Dermis microvascular lymphatic vessel endothelial cell (primary cell): ENCODE data around the gene ATP11A. TPM values are rescaled to one million over a fixed set of nuclear protein-coding genes. Genes with fewer than 3 reads are reported as not detected.
"Not testable (repeated sequence)": the region's sequence is repeated elsewhere in the genome, so short reads cannot be mapped to it uniquely, and the experiment has no call there.

Experiments
- DNase-seq, 2 donors: peaks; one replicate each; pipeline versions ENCODE4 v3.0.0 to v3.0.0-alpha.2; 2010; ENCODE audit warnings: low read depth in 2 of 2
- total RNA-seq: library from RNA; depleted of rRNA; stranded (reverse); fragments of >200 nt; gene quantifications from 2 replicates; pipeline ENCODE4 v1.2.1, GENCODE V29; 2014

Gene ATP11A
- total RNA-seq, 1 donor from 2014 or later: 11.2 TPM

DNA sequence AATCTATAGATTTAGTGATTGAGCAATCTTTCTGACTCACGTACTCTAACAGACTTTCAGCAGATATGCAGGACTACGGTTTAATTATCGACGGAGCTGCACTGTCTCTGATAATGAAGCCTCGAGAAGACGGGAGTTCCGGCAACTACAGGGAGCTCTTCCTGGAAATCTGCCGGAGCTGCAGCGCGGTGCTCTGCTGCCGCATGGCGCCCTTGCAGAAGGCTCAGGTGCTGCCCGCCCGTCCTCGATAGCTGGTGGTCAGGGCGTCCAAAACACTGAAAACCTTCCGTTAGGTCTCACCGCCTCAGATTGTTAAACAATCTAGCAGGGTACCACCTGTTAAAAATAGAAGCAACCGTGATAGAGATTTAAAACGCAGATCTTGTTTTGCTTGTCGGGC, 166.0 kb downstream of the ATP11A start:
- no peak for DNase-seq

DNA sequence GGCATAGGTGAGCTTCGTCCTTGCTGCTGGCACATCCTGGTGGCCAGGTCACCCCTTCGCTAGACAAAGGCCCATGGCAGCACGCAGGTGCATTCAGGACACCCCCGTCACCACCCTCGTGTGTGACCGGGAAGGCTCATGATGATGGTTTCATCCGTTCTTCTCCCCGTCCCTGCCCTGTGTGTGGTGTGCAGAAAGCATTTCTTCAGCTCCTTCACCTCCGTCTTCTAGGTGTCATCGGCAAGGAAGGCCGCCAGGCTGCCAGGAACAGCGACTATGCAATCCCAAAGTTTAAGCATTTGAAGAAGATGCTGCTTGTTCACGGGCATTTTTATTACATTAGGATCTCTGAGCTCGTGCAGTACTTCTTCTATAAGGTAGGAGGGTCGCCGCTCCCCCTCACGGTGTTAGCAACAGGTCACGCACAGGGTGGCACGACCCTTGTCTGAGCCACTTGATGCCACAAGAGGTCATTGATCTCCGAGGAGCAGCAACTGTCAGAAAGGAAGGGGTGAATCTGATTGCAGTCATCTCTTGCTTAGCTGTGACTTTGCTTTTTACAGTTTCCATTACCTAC, 168.2 kb downstream of the ATP11A start:
- DNase-seq: no peak

DNA sequence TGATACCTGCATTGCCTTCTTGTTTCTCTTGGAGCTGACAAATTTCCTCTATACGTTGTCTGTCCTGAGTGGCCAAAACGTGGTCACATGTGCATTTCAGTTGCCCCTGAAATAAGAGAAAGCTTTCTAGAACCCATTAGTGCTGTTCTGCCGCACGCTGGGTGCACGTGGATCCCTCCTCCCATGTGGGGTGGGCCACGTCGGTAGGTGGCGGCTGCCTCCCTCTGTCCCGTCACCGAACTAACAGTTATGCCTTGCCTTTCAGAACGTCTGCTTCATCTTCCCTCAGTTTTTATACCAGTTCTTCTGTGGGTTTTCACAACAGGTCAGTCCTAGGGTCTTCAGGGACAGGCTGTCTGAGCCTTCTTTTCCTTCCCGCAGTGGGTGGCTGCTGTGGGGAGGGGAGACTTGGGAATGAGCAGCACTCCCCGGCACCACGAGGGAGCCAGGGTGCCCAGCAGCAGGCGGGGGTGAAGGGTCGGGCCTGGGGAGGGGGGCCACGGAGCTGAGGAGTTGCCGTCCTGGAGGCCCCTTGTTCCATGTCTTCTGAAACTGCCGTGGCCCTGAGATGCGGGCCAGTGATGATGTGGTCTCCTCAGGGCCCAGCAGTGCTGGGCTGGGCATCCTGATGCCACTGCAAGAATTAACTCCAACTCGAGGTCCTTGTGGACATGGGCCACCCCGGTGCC, 169.4 kb downstream of the ATP11A start:
- no peak for DNase-seq

GRCh38 chr13:112859817-112860190, 170.0 kb downstream of the ATP11A start:
- peak; percentile 66 to 86 for DNase-seq

DNA sequence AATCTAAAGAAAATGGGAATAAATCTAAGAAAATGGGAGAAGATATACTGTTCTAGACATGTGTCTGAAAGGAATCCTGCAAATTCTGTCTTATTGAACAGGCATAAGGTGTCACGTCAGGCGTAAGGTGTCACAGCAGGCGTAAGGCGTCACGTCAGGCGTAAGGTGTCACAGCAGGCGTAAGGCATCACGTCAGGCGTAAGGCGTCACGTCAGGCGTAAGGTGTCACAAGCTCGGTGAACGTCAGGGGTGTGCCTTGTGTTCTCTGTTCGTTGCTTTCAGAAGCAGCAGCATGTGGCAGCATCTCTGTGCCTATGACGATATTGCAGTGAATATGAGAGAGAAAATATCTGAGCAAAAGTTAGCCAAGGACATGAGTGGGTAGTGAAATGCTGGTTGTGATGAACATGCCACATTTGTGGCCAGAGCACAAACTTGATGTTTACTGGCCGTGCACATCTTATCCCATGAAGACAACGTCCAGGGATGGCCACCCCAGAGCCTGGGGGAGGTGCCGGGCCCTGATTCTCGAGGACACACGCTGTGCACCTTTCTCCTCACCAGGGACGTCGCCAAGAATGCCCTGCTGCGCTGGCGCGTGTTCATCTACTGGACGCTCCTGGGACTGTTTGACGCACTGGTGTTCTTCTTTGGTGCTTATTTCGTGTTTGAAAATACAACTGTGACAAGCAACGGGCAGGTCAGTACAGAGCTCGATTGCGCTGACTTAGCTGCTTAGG, 172.2 kb downstream of the ATP11A start:
- DNase-seq: no peak

GRCh38 chr13:112863356-112863755, 173.5 kb downstream of the ATP11A start:
- not testable (repeated sequence) for DNase-seq

DNA sequence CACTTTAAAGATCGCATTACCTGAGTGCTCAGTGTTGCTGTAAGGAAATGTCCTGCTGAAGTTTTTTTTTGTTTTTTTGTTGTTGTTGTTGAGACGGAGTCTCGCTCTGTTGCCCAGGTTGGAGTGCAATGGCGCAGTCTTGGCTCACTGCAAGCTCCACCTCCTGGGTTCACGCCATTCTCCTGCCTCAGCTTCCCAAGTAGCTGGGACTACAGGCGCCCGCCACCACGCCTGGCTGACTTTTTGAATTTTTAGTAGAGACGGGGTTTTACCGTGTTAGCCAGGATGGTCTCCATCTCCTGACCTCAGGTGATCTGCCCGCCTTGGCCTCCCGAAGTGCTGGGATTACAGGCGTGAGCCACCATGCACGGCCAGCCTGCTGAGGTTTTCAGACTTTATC, 175.6 kb downstream of the ATP11A start:
- not testable (repeated sequence) for DNase-seq

GRCh38 chr13:112867301-112867711, 177.5 kb downstream of the ATP11A start:
- DNase-seq: no peak

- DNase-seq: no peak
Measured at GRCh38 chr13:112868308-112868707, 178.5 kb downstream of the ATP11A start.

GRCh38 chr13:112869202-112870050, 179.6 kb downstream of the ATP11A start:
- DNase-seq: no peak

DNA sequence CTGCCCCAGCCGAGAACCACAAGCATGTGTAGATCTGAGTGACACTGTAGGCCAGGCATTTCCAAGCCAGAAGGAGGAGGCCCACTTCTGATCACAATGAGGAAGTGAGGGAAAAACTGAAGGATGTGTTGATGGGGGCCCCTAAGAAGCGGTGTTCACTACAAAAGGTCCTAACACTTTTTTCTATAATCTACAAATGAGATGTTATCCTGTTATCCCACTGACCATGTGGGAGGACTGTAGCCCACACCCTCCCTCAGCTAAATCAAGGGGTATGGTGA, 180.2 kb downstream of the ATP11A start:
- DNase-seq: no peak

DNA sequence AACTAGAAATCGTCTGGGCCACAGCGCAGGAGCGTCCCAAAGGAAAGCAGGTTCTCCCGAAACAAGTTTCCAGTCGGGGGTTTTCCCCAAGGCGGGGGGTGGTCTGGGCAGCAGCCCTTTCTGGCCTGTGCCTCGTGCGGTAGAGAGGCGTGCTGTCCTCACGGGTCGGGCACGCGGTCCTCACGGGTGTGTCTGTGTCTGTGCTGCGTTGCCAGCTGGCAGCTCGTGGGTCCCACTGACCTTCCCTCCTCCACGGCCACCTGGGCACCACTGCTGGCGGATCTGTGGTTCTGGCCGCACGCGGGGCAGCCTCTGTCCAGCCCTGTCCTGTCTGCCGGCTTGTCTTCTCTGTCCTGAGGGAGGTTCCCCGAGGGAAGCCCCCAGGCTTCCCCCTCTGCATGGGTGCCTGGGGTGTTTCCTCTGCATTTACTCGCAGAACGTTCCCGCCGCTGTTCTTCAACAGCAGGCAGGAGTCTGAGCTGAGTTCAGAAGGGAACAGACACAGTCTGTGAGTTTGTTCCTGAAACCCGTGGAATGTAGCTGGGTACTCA, 181.0 kb downstream of the ATP11A start:
- DNase-seq: no peak

DNA sequence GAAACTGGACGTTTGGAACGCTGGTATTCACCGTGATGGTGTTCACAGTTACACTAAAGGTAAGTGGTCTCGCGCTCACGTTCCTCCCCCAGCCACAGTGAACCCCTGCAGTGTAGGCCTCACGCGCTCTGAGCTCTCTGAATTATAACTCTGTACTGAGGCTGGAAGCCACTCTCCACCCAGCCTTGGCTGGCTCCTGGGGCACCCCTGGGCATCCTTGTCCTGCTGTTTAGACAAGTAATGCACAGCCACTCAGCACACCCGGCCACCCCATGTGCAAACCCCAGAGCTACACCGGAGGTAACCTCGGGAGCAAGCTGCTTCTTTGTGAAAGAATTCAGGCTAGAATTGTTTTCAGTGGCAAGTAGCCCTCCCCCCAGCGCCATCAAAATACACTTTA, 181.9 kb downstream of the ATP11A start:
- no peak for DNase-seq

DNA sequence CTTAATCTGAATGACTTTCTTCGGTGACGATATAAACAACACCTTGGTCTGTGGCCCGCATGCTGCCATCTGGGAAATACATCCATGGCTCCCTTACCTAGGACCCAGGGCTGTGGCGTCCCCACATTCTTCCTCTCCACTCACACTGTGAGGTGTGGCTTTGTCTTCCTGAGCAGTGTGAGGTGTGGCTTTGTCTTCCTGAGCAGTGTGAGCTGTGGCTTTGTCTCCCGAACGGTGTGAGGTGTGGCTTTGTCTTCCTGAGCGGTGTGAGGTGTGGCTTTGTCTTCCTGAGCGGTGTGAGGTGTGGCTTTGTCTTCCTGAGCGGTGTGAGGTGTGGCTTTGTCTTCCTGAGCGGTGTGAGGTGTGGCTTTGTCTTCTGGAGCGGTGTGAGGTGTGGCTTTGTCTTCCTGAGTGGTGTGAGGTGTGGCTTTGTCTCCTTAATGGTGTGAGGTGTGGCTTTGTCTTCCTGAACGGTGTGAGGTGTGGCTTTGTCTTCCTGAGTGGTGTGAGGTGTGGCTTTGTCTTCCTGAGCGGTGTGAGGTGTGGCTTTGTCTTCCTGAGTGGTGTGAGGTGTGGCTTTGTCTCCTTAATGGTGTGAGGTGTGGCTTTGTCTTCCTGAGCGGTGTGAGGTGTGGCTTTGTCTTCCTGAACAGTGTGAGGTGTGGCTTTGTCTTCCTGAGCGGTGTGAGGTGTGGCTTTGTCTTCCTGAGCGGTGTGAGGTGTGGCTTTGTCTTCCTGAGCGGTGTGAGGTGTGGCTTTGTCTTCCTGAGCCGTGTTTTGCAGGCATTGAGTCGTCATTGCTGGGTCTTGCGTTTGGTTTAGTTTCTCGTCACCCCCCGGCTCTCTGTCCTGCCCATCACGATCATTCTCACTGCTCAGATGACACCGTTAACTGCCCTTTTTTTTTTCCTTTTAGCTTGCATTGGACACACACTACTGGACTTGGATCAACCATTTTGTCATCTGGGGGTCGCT, 183.1 kb downstream of the ATP11A start:
- DNase-seq: not testable (repeated sequence)

DNA sequence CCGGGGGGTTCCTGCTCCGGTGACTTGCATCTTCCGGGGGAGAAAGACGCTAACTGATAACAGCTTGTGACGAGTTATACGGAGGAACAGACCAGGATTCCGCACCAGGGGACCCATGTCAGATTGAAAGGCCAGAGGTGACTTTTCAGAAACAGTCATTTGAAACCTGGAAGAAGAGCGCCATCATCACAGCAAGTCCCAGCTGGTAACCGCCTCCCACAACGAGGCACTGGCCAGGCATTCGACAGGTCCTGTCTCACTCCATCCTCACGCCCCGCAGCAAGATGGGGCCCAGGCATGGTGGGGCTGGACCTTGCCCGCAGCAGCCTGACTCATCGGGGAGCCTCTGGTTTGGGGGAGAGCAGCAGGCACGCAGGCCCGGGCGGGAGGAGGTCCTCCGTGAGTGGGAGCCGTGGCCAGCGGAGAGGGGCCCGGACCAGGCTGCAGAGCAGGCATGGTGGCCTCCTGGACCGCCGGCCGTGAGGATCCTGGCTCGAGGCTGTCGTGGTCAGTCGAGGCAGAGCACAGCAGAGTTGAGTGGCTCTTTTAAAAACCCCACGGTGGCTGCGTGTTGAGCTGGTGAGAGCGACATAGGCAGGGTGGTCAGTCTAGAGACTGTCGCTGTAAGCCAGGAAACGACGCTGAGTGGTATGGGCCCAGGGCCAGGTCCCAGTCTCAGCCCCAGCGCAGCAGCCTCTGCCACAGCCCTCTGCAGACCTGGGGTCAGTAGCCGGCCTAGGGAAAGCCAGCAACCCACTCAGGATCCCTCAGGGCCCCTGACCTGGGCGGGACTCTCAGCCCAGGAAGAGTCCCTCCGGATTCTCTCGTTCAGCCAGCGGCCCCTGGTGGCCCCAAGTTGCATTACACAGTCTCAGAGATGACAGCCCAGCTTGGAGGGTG, 184.3 kb downstream of the ATP11A start:
- DNase-seq: peak; percentile 51 to 69

- peak in 1 of 2 donors; percentile 35 for DNase-seq
Measured at GRCh38 chr13:112874751-112875300, 185.0 kb downstream of the ATP11A start.

- DNase-seq: no peak
Measured at GRCh38 chr13:112875627-112876026, 185.8 kb downstream of the ATP11A start.

GRCh38 chr13:112876305-112877000, 186.6 kb downstream of the ATP11A start:
- DNase-seq: no peak

GRCh38 chr13:112877066-112877465, 187.2 kb downstream of the ATP11A start:
- DNase-seq: no peak
